SK-N-SH (cell line): Measurements from ENCODE around the gene SPATA6. TPM values are rescaled to one million over a fixed set of nuclear protein-coding genes. Genes with fewer than 3 reads are reported as not detected.
A peak's percentile ranks its signal among the peaks of the same experiment; 100 is the strongest.

ENCODE experiments used
- CTCF ChIA-PET: fragments of 300-600, 350-600 bp; formaldehyde crosslinking; extraction: SDS; loops from one replicate; lab custom pipeline; 2021; lab: Yijun Ruan, JAX
- POLR2A ChIA-PET: fragments of 350-600 bp; sonication (Branson Sonifier 250); formaldehyde crosslinking; extraction: SDS; loops from one replicate; lab custom pipeline; 2020; ENCODE audit warnings: antibody characterized with exemption, inconsistent platforms; lab: Yijun Ruan, JAX
- DNase-seq: peaks from one replicate; pipeline ENCODE4 v3.0.0; 2012
- H2AFZ ChIP-seq: fragments of 200-600 bp; sonication (generic); 2 replicates; pipeline ENCODE4 v1.8.1; 2016; ENCODE audit warnings: antibody characterized with exemption, mild to moderate bottlenecking, low read depth
- H3F3A ChIP-seq: fragments of 200-600 bp; sonication (generic); replicated peaks from 2 replicates; pipeline ENCODE3; 2016; ENCODE audit warnings: antibody characterized with exemption, mild to moderate bottlenecking; ENCODE audit not compliant: insufficient read depth
- H3K27ac ChIP-seq, 2 experiments: fragments of 200-500 bp in 1 of 2; fragments of 200-600 bp in 1 of 2; sonication (Bioruptor generic) in 1 of 2; sonication (generic), shearing (Covaris generic) in 1 of 2; 2 replicates each; pipeline versions ENCODE4 v1.5.1 to v1.6.1; 2014 to 2016; ENCODE audit warnings: low read depth in 2 of 2, inconsistent platforms in 1 of 2, low read length in 1 of 2, mild to moderate bottlenecking in 1 of 2, mixed read lengths in 1 of 2
- H3K27me3 ChIP-seq: fragments of 200-600 bp; sonication (generic), shearing (Covaris generic); 2 replicates; pipeline ENCODE4 v1.6.1; 2016; ENCODE audit warnings: mixed run types; ENCODE audit not compliant: insufficient read depth
- H3K36me3 ChIP-seq, 2 experiments: fragments of 200-500 bp in 1 of 2; fragments of 200-600 bp in 1 of 2; sonication (Bioruptor generic) in 1 of 2; sonication (generic) in 1 of 2; replicated peaks in 1 of 2; 2 replicates each; pipeline versions ENCODE3 to v1.5.1; 2014 to 2016; ENCODE audit warnings: low read length in 1 of 2, mild to moderate bottlenecking in 1 of 2; ENCODE audit not compliant: insufficient read depth in 2 of 2, control insufficient read depth in 1 of 2
- H3K4me1 ChIP-seq, 2 experiments: fragments of 200-500 bp in 1 of 2; fragments of 200-600 bp in 1 of 2; sonication (Bioruptor generic) in 1 of 2; sonication (generic), shearing (Covaris generic) in 1 of 2; 2 replicates each; pipeline versions ENCODE4 v1.5.1 to v1.6.1; 2014 to 2016; ENCODE audit warnings: low read depth in 1 of 2, low read length in 1 of 2, mixed run types in 1 of 2; ENCODE audit not compliant: insufficient read depth in 2 of 2, control insufficient read depth in 1 of 2
- H3K4me2 ChIP-seq: fragments of 200-600 bp; sonication (generic), shearing (Covaris generic); 2 replicates; pipeline ENCODE4 v1.6.1; 2017; ENCODE audit warnings: mixed run types
- H3K4me3 ChIP-seq, 2 experiments: fragments of 200-500 bp in 1 of 2; fragments of 200-600 bp in 1 of 2; sonication (Bioruptor generic) in 1 of 2; sonication (generic), shearing (Covaris generic) in 1 of 2; 2 replicates each; pipeline versions ENCODE4 v1.5.1 to v1.8.1; 2014 to 2016; ENCODE audit warnings: low read depth in 2 of 2, inconsistent platforms in 1 of 2, low read length in 1 of 2, mild to moderate bottlenecking in 1 of 2, mixed read lengths in 1 of 2, moderate library complexity in 1 of 2
- H3K79me2 ChIP-seq: fragments of 200-600 bp; sonication (generic); 2 replicates; pipeline ENCODE4 v1.8.1; 2017; ENCODE audit warnings: mild to moderate bottlenecking; ENCODE audit not compliant: insufficient read depth
- H3K9ac ChIP-seq: fragments of 200-600 bp; sonication (generic); 2 replicates; pipeline ENCODE4 v1.6.1; 2017; ENCODE audit warnings: mixed run types
- H3K9me2 ChIP-seq: fragments of 200-600 bp; sonication (generic); 2 replicates; pipeline ENCODE4 v1.6.1; 2017; ENCODE audit warnings: mixed run types
- H3K9me3 ChIP-seq: fragments of 200-600 bp; sonication (generic); 2 replicates; pipeline ENCODE4 v1.6.1; 2017; ENCODE audit warnings: mixed run types, mild to moderate bottlenecking, moderate library complexity
- H4K20me1 ChIP-seq: fragments of 200-600 bp; sonication (generic); 2 replicates; pipeline ENCODE4 v1.6.1; 2017; ENCODE audit warnings: mild to moderate bottlenecking, mixed run types; ENCODE audit not compliant: insufficient read depth
- CHD2 ChIP-seq: fragments of 150-350 bp; IDR thresholded peaks from 2 replicates; pipeline ENCODE4 v1.6.1; 2018; ENCODE audit warnings: low read length; ENCODE audit not compliant: partially characterized antibody
- FOXJ3 ChIP-seq: sonication (generic); formaldehyde crosslinking; IDR thresholded peaks from 2 replicates; pipeline ENCODE4 v1.5.1; 2020; ENCODE audit warnings: mild to moderate bottlenecking, missing genetic modification reagents
- FOXM1 ChIP-seq: IDR thresholded peaks from 2 replicates; pipeline ENCODE4 v1.4.0; 2012; ENCODE audit warnings: low read depth, mild to moderate bottlenecking
- IRF3 ChIP-seq: fragments of 150-350 bp; IDR thresholded peaks from 2 replicates; pipeline ENCODE4 v1.6.1; 2016; ENCODE audit warnings: mild to moderate bottlenecking, low read depth, low read length
- JUND ChIP-seq: IDR thresholded peaks from 2 replicates; pipeline ENCODE4 v1.4.0; 2012
- NFIC ChIP-seq: IDR thresholded peaks from 2 replicates; pipeline ENCODE4 v1.4.0; 2012; ENCODE audit warnings: borderline replicate concordance
- NRF1 ChIP-seq: IDR thresholded peaks from 2 replicates; pipeline ENCODE4 v1.6.1; 2012; ENCODE audit warnings: low read depth, mild to moderate bottlenecking, low read length
- POLR2AphosphoS5 ChIP-seq: IDR thresholded peaks from 2 replicates; pipeline ENCODE4 v1.6.1; 2012; ENCODE audit warnings: low read depth, low read length
- RAD21 ChIP-seq: IDR thresholded peaks from 2 replicates; pipeline ENCODE4 v1.6.1; 2012; ENCODE audit warnings: mild to moderate bottlenecking, low read length
- REST ChIP-seq: IDR thresholded peaks from 2 replicates; pipeline ENCODE4 v1.6.1; 2012; ENCODE audit warnings: mild to moderate bottlenecking, low read depth, low read length, moderate library complexity
- RFX5 ChIP-seq: IDR thresholded peaks from 2 replicates; pipeline ENCODE4 v1.6.1; 2012; ENCODE audit warnings: mild to moderate bottlenecking, improper control_type of control experiment, low read length
- SMC3 ChIP-seq: IDR thresholded peaks from 2 replicates; pipeline ENCODE4 v1.6.1; 2012; ENCODE audit warnings: low read depth, low read length, improper control_type of control experiment
- TAF1 ChIP-seq: IDR thresholded peaks from 2 replicates; pipeline ENCODE4 v1.6.1; 2012; ENCODE audit warnings: low read depth, mild to moderate bottlenecking, low read length, moderate library complexity, borderline replicate concordance
- WGBS: methylation state at CpG from one replicate; pipeline ENCODE4 v1.1.6; 2017; ENCODE audit warnings: low lambda C conversion rate; 5-methylcytosine and 5-hydroxymethylcytosine counted together
- polyA plus RNA-seq, 3 experiments: library from polyadenylated mRNA; depleted of rRNA; stranded (reverse); fragments of >200 nt; gene quantifications; 2 replicates each; pipeline ENCODE4 v1.2.3, GENCODE V29; 2012
- TF ChIP-seq, protein P1 (sequence below): IDR thresholded peaks from 2 replicates; pipeline ENCODE4 v1.4.0; 2012; ENCODE audit warnings: low read depth
- TF ChIP-seq, protein P2 (sequence below): fragments of 200-600 bp; sonication (generic); IDR thresholded peaks from 2 replicates; pipeline ENCODE4 v1.6.1; 2017; ENCODE audit warnings: antibody characterized with exemption, mild to moderate bottlenecking, moderate library complexity

SPATA6 gene
- polyA plus RNA-seq, 1 of the 3 experiments (the other 2 are of a cell fraction): 2.4 TPM

DNA sequence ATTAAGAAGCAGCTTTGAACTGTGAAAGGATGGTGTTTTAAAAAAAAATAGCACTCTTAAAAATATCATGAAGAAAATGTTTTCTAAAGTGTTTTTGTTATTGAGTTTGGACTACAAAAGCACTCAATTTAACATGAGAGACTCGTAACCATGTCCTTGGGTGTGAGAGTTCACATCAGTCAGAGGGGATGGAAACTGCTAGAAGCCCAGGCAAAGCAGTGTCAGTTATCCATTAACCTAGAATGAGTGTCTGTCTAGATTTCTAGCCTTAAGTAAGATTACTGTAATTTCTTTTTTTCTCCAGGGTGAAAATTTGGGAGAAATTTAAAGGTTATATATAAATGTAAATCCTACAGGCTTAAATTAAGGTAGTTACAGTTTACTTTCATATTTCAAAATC lies 217.8 kb downstream of the SPATA6 start (continued):
- TF ChIP-seq NRF1: no peak

GRCh38 chr1:48251821-48252220 lies 220.2 kb downstream of the SPATA6 start:
- H3K4me1 ChIP-seq: peaks cover 0 to 2% of the 10 kb centered on the region in 2 experiments; a peak in 1 of 4 replicates
- H3F3A ChIP-seq: no peaks in the 10 kb centered on the region
- POLR2A ChIA-PET: no interaction called here
- no peak overlapping the region for H3K9ac ChIP-seq
- no peaks in the 10 kb centered on the region for H4K20me1 ChIP-seq
- H3K27me3 ChIP-seq: no peaks in the 10 kb centered on the region
- CTCF ChIA-PET: interaction anchor here (0.5 to 1.6 kb wide), 4 partner anchors 15 to 1073 kb away, joined by 3 to 5 read pairs (median 3); no protein-coding TSS in a partner anchor
- TF ChIP-seq REST: peak; percentile 27; the same call in 1 of the 2 replicates
- no peak for TF ChIP-seq IRF3
- TF ChIP-seq NFIC: no peak
- TF ChIP-seq NRF1: no peak
- no peaks in the 10 kb centered on the region for H3K9me2 ChIP-seq
- H3K4me3 ChIP-seq: no peak overlapping the region
- 65% methylated on average over 3 of the region's 3 CpGs for WGBS
- no peak overlapping the region for H3K4me2 ChIP-seq
- H3K27ac ChIP-seq: no peak overlapping the region
- no peak for DNase-seq
- H3K36me3 ChIP-seq: no peaks in the 10 kb centered on the region
- no peaks in the 10 kb centered on the region for H3K79me2 ChIP-seq
- no peaks in the 10 kb centered on the region for H3K9me3 ChIP-seq
- no peak overlapping the region for H2AFZ ChIP-seq

DNA sequence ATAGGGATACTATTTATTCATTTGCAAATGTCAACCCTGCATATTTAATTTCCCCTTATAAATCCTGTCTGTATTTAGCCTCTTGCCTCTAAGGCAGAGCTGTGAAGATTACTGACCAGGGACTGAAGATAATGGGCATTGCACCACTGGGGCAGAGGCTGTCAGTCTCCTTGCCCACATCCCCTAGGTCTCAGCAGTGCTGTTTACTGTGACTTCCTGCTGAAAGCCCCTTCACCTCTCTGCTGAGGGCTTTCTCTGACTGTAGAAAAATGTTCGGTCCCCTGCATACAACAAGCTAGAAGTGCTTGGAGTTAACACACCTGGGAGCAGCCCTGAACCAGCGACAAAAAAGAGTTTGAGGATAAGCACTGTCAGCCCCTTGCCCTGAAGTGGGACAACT lies 220.7 kb downstream of the SPATA6 start:
- Histone ChIP-seq H3K4me1 (peaks cover 0 to 6% of the 10 kb centered on the region in 2 experiments; a peak in 1 of 4 replicates), H3K36me3 (no peaks in the 10 kb centered on the region), H3K27ac (no peak overlapping the region), H3K9me2 (no peaks in the 10 kb centered on the region), H3K4me3 (no peak overlapping the region), H4K20me1 (no peaks in the 10 kb centered on the region), H3K9ac (no peak overlapping the region), H3K9me3 (no peaks in the 10 kb centered on the region), H3K4me2 (no peak overlapping the region), H2AFZ (no peak overlapping the region), H3K27me3 (no peaks in the 10 kb centered on the region), H3F3A (no peaks in the 10 kb centered on the region), H3K79me2 (no peaks in the 10 kb centered on the region)
- ChIA-PET CTCF (interaction anchor here (1.0 to 2.5 kb wide), 4 partner anchors 14 to 142 kb away, joined by 3 to 6 read pairs (median 4); no protein-coding TSS in a partner anchor), POLR2A (no interaction called here)
- WGBS: 79% methylated on average over 2 of the region's 2 CpGs
- no peak for DNase-seq
- TF ChIP-seq NFIC (no peak), REST (no peak), RAD21 (no peak), TAF1 (no peak), SMC3 (no peak), NRF1 (no peak), CHD2 (no peak), RFX5 (no peak), JUND (no peak), FOXM1 (no peak), FOXJ3 (CRISPR knock-in tag) (no peak), POLR2AphosphoS5 (no peak)
- TF ChIP-seq, protein P1, sequence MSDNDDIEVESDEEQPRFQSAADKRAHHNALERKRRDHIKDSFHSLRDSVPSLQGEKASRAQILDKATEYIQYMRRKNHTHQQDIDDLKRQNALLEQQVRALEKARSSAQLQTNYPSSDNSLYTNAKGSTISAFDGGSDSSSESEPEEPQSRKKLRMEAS: no peak
- TF ChIP-seq, protein P2, sequence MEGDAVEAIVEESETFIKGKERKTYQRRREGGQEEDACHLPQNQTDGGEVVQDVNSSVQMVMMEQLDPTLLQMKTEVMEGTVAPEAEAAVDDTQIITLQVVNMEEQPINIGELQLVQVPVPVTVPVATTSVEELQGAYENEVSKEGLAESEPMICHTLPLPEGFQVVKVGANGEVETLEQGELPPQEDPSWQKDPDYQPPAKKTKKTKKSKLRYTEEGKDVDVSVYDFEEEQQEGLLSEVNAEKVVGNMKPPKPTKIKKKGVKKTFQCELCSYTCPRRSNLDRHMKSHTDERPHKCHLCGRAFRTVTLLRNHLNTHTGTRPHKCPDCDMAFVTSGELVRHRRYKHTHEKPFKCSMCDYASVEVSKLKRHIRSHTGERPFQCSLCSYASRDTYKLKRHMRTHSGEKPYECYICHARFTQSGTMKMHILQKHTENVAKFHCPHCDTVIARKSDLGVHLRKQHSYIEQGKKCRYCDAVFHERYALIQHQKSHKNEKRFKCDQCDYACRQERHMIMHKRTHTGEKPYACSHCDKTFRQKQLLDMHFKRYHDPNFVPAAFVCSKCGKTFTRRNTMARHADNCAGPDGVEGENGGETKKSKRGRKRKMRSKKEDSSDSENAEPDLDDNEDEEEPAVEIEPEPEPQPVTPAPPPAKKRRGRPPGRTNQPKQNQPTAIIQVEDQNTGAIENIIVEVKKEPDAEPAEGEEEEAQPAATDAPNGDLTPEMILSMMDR: no peak
